ENCODE results near the gene PPP3CA.

The PPP3CA gene

DNA sequence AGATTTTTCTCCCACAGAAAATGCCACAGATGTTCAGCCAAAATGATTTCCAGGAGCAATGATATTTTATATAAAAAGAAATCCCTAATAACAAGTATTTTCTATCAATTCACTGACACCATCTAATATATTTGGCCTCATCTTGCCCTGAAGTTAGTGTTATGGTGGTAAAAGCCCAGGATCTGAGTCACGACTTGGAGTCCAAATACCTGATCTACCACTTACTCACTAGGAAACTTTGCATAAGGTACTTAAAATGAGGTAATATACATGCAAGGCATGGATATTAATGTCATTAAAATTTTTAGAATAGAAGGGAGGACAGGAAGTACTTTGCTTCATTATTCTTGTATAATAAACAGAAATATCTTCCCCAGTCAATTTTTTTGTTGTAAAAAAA is 16.3 kb downstream of the PPP3CA start:
- no peak for DNase-seq (ENCODE audit: low read depth)

DNA sequence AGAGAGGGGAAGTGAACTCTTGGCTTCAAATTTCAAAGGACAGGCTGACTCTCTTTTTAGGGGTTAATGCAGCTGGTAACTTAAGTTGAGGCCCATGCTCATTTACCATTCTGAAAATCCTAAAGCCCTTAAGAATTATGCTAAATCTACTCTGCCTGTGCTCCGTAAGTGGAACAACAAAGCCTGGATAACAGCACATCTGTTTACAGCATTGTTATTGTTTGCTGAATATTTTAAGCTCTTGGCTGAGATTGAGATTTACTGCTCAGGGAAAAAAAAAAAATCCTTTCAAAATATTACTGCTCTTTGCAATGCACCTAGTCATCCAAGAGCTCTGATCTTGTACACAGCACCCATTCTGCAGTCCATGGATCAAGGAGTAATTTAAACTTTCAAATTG is 17.7 kb downstream of the PPP3CA start:
- DNase-seq (ENCODE audit: low read depth): no peak

DNA sequence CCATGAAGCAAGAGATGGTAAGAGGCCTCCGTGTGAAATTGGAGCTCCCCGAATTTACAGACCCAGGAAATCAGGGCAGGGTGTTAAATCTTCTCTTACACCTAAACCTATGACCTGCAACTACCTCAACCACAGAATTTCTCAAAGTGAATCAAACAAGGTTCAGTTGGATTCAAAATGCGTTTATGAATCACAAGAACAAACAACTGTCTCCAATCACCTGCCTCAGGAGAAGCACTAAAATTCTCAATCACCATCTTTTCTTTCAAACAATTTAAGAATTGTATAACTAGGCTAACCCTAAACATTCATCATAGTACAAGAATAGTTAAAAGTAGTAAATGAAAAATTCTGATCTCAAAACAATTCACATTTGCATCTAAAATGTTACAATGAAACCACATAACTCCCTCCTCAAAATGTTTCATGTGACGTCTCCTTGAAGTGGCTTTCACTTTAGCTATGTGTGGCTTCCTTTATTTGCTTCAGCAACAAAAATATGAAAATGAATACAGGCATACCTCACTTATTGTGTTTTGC is 19.2 kb downstream of the PPP3CA start:
- no peak for DNase-seq (ENCODE audit: low read depth)

DNA sequence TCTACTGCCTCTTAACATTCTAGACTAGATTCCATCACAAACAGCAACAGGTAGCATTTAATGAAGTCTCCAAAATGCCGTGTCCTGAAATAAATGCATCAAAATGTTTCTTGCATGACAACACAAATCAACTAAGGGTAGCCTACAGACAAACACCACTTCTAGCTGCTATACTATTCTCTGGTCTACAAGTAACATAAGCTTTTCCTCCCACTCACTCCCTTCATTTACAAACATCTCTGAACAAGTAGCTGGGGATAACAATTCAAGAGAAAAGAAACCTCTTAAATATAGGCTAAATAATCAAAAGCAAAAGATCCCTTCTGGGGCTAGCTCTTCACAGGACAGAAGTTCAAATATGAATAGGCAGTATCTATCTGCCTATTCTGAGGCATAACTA is 20.8 kb downstream of the PPP3CA start:
- no peak for DNase-seq (ENCODE audit: low read depth)

DNA sequence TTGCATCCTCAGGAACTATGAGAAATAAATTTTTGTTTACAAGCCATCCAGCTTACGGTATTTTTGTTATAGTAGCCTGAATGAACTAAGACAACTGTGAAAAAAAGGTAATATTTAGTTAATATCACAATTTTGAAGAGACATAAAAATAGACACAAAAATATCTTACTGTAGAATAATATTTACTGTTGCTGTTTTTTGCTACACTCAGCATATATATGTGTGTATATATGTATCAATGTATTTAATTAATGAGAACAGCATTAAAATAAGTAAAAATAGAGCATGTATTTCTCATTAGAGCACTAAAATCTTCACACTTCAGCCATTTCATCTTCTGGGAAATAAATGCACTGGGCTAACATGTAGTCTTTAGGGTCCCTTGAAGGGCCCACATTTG is 24.6 kb downstream of the PPP3CA start:
- no peak for DNase-seq (ENCODE audit: low read depth)

DNA sequence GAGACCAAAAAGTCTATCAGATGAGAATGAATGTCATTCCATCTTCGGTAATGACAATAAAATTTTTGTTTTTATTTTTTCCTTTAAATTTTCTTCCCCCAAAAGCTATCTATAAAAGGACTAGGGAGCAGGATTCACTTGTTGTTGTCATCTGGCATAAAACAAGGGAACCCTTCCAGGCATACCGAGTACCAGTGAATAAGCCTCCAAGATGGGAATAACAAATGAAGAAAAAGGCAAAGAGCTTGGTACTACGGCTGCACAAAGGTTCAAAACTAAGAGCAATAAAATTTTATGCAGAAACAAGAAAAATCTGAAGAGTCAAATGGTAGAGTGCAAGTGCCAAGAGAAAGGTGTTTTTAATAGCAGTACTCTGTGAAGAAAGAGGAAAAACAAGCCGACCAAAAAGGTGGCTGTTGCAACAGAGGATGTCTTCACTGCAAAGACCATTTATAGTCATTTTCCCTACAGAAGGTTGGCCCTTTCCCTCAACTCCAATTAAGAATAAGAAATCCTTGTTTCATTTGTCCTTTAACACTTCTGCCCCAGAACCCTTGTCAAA is 25.8 kb downstream of the PPP3CA start:
- no peak for DNase-seq (ENCODE audit: low read depth)

DNA sequence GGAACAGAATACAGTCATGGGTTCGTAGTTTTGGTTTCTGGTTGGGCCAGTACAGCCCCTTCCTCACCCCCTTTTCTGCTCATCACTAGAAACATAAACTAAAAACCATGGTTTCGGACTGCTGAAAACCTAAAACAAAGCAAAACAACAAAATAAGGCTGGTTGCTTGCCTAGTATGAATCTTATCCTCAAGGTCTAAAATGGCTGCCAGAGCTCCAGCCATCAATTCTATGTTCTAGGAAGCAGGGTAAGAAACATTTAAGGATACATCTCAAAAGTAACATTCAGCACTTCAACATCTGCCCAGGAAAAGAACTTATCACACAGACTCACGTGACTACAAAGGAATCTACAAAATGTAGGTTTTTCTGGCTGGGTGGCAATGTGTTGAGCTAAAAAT is 31.5 kb downstream of the PPP3CA start:
- no peak for DNase-seq (ENCODE audit: low read depth)

DNA sequence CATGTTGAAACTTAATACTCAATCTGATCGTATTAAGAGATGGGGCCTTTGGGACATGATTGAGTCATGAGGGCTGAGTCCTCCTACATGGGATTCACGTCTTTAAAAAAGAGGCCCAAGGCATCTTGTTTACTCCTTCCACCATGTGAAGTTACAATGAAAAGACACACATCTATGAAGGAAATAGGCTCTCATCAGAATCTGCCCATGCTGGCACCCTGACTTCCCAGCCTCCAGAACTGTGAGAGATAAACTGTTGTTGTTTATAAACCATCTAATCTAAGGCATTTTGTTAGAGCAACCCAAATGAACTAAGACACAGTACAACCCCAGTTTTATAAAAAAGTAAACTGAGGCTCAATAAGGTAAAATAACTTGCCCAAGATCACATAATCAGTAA is 32.3 kb downstream of the PPP3CA start:
- DNase-seq (ENCODE audit: low read depth): no peak

DNA sequence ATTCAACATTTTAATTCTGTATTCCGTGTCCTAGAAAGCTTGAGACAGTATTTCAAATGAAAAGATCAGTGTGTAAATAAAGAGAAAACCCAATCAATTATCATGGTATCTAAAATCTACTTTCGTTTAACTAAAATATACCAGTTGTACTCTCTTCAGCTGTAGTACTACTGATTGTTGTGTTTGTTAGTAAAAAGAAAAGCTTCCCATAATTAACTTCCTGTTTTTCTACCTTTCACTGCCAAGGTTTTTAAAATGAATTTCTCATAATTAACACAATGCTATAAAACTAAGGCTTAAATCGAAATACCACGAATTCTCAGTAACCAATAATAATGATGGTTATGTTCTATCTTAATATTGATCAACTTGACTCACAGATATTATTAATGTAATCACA is 37.4 kb downstream of the PPP3CA start:
- no peak for DNase-seq (ENCODE audit: low read depth)

DNA sequence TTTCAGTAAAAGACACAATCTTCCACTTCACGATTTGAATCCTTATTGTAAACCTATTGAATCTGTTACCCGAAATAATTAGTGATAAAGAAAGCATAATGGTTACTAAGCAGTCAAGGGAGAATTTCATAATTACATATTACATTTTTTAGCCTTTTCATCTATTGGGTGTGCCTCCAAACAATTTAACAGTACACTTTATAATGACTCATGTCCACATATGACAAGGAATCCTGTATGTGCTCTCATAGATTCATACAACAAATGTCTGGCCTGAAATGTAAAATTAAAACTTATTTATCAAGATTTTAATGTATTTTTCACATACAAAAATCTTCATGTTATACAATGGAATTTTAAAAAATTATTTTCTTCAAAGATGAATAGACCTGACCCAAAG is 39.4 kb downstream of the PPP3CA start:
- DNase-seq (ENCODE audit: low read depth): no peak

DNA sequence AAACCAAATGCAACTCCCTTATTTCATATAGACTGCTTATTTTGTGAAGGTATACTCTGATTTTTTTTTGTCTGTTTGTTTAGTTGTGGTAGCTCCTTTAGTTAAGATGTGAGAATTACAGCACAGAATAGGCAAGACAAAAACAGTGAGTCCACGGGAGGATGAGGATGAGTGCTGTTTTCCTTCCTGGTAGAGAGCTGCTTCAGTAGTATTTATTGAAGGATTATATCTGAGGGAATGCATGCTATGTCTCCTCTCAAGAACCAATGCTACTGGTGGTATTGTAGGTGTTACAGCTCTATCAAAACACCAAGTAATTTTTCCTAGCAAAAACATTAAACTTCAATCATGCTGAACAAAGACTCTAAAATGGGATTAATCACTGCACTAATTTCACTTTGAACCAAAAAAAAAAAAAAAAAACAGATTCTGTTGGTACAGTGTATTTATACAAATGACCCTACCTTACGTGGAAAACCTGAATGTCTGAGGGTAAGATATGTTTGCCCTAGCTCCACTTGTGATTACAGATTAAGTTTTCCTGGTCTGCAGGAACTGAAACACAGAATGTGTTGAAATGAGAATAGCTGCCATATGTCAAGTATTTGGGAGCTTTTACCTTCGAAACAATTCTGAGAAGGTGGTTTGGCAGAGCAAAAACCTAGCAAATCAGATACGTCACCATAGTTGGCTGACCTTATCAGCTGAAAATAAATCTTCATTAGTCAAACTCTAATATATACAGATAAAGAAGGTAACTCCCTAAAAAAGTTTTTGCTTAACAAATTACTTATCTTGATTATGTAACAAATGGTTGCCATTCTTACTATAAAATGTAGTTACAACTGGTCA is 40.3 kb downstream of the PPP3CA start:
- DNase-seq (ENCODE audit: low read depth): no peak

DNA sequence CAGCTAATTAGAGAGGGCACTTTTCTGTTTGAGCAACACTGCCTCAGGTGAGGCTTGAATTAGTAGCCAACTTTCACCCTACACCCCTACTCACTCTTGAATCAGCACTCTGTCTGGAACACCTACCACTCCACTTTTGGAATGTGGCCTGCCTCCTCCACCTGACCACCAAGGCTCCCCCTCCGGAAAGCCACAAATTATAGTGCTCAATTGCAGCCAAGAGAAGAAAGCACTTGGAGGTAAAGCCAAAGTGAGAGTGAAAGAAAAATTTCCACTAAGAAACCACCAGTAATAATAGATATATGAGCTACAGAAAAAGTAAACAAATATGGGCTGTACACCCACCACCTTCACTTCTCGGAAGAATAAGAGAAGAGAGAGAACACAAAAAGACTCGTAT is 41.1 kb downstream of the PPP3CA start:
- DNase-seq (ENCODE audit: low read depth): no peak

DNA sequence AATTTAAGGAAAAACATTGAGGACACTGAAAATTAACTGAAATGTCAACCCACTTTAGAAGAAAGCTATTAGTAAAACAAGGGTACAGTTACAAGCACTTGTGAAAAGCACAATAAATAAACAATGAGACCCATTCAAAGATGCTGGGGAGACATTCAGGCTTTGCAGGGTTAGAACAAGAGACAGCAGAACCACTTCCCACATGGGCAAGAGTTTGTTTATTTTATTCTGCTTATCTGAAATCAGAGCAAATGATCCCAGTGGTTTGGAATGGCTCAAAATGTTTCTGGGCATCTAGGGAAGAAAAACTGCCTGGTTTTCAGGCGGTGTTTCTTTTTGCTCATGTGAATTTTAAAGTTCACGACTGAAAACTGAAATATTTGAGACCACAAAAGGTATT is 42.4 kb downstream of the PPP3CA start:
- DNase-seq (ENCODE audit: low read depth): no peak

DNA sequence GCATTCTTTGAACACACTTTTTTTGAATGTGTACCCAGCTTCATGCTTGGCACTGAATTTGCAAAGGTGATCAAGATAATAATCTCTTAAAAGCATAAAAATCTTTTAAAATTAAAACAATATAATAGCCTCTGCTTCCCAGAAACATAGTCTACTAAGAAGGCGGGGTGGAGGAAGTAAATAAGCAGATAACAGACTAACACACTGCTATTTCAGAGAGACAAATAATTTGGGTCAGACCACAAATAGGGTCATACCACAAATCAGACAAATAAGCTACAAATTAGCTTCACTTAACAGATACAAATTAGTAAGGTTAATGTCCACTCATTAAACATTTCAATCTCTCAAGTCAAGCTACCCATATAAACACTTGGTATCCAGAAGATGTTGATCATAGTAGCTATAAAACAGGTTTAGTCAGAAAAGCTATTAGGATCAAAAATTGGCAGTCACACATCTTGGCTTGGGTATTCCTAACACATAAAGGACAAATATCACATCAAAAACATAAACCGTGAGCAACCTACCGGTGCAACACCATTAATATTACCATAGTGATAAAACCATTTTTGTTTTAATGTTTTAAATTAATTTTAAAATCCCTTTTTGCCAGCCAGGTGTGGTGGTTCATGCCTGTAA is 47.3 kb downstream of the PPP3CA start:
- no peak for DNase-seq (ENCODE audit: low read depth)

DNA sequence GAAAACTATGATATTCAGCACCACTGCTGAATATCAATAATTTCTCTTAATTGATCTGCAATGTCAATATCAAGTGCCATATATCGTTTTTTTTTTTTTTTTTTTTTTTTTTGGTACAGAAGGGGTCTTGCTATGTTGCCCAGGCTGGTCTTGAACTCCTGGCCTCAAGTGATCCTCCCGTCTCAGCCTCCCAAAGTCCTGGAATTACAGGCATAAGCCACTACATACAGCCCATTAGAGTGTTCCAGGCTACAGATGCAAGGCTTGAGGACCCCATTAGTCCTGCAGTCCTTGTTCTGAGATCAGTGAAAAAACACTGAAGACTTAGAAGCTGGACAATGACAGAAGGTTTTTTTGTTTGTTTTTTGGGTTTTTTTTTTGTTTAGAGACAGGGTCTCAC is 48.3 kb downstream of the PPP3CA start:
- no peak for DNase-seq (ENCODE audit: low read depth)

DNA sequence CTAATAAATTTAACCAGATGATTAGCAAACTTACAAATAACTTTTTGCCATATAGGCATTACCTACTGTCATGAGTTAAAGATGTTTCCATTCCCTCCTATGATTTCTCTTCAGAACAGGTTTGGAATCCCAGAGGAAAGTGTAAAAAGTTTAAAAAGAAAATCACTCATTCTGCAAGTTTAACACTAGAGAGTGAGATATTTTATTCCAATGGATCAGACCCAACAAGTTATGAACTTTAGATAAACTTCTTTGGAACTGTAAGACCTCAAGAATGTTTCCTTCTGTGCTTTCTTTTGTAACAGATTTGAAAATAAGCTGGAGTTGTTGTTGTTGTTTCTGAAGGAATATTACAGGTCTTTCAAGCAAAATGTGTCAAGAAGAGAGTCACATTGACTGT is 51.6 kb downstream of the PPP3CA start:
- DNase-seq (ENCODE audit: low read depth): no peak

DNA sequence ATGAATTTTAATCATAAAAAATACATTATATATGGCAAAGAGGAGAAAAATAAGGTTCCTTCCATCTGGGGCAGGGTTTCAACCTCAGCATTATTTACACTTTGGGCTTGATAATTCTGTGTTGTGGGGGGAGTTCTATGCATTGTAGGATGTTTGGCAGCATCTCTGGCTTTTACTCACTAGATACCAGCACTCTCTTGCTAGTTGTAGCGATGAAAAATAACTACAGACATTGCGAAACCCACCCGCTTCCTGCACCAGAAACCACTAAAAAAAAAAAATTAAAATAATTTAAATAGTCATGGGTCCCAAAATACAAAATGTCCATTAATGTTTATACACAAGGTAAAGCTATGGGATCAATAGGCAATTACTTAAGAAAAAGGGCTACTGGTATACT is 52.7 kb downstream of the PPP3CA start:
- DNase-seq (ENCODE audit: low read depth): no peak

DNA sequence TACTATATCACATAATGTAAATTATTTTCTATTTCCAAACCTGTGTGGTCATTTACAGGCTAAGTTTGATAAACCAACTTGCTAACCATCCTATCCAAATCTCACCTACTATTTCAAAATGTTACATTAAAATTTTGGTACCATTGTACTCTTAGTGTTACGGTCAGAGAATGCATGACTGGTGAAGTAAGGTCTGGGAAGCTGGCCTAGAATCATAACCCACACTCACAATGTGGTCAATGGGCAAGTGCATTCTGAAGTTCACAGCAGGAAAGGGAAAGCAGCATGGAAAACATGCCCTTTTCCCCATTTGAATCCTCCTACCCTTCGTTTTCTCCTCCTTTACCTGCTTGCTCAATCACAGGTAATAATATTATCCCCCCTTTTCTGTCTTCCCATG is 54.4 kb downstream of the PPP3CA start:
- DNase-seq (ENCODE audit: low read depth): no peak

DNA sequence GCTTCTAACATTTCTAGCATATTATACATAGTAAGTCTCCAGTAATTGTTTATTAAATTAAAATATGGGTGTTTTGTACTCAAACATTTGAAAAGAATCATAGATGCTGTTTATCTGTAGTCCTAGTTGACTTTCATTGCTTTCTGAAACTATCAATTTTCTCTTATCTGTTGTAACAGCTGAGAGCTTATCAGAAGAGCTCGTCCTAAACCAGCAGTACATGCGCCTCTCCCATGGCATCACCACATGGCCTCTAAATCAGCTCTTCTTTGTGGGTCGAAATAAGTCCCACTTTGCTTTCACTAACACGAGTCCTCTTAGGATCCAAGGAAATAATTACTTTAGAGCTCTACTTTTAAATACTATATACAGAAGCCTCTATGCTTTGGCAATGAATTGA is 55.1 kb downstream of the PPP3CA start:
- DNase-seq (ENCODE audit: low read depth): no peak

DNA sequence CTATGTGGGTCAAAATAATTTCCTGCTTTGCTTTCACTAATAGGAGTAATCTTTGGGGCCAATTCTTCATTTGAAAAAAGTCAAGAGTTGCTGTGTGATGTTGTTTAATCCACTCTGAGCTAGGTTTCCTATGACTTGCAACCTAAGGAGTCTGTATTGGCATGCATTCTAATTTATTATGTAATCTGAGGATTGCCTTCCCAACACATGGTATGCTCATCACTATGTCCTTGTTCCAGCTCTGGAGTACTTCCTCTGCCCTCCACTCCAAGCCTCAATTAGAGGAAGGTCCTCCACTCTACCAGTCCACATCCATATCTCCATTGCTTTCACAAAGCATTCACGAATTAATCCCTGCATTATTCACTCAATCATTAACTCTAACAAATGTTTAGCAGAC is 56.1 kb downstream of the PPP3CA start:
- no peak for DNase-seq (ENCODE audit: low read depth)

DNA sequence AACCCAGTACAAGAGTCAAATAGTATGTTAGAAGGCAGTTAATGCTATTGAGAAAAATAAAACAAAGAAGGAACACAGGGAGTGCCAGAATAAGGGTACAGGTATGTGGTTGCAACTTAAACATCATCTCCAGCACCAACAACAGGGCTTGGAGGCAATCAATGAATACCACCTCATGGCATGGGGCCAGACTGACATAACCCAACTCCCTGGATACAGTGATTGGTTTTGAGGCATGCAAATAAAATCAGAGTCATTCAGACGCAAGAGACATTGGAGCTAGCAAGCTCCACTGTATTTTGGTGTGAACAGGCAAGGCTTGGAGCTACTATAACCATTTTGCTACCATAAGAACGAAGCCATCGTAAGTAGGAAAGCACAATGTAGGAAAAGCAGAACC is 56.7 kb downstream of the PPP3CA start:
- no peak for DNase-seq (ENCODE audit: low read depth)

DNA sequence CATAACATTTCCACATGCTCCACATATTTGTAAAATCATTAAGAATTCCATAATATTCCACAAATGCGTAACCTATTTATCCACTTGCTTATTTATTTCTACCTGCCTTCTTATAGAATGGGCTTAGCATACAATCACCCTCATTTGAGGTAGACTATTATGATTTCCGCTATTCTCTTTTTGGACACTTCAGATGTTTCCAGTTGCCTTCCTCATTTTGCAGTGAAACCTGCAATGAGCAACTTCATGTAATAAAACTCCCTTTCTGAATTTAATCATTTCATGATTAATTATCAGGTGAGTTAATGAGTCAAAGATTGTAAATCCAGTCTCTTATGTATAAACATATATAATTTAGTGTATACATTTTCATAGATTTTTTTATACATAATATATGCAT is 58.0 kb downstream of the PPP3CA start:
- DNase-seq (ENCODE audit: low read depth): no peak

DNA sequence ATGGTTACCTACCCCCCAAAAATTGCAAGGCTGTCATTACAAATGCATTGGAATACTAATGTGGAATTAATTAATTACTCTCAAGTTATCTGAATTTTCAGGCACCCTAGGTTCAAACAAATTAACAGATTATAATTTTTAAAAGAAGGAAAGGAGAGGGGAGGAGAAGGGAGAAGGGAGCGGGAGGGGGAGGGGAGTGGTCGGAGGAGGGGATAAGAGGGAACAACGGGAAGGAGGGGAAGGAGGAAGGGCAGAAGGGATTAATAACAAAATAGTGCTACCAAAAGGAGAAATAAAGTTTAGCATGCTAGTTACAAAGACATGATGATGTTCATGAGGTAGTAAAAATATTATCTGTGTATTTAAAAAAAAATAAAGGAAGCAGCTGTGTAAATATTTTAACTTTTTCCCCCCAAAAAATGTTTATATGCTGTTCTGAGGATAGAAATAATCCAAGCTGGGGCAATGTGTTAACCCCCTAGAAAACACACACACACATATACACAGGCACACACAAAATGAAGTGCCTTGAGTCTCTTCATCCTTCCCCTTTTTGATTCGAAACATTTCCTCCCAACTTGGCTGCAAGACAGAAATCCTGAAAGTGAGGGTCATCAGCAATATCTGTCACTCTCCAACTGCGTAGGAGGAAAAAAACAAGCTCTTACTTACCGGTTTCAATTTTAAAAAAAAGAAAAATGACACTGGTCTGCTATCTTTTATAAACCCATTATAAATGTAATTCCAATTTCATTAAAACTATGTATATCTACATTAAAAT is 58.8 kb downstream of the PPP3CA start:
- DNase-seq (ENCODE audit: low read depth): no peak
